GM19193 (cell line): ENCODE measurements around the gene CACNA2D3.

Source experiments
- POLR2A ChIP-seq: IDR thresholded peaks from 4 replicates; pipeline ENCODE4 v1.6.1; 2011; ENCODE audit not compliant: insufficient read depth, insufficient read length; ENCODE audit errors: extremely low read depth

Gene CACNA2D3

GRCh38 chr3:54720604-54721003, 598.3 kb downstream of the CACNA2D3 start:
- no peak for TF ChIP-seq POLR2A

- TF ChIP-seq POLR2A: no peak
Measured at GRCh38 chr3:54731732-54732445, 609.5 kb downstream of the CACNA2D3 start.

- no peak for TF ChIP-seq POLR2A
Measured at GRCh38 chr3:54733106-54734006, 611.0 kb downstream of the CACNA2D3 start.

- no peak for TF ChIP-seq POLR2A
Measured at GRCh38 chr3:54736459-54736858, 614.1 kb downstream of the CACNA2D3 start.

GRCh38 chr3:54743755-54744154, 621.4 kb downstream of the CACNA2D3 start:
- no peak for TF ChIP-seq POLR2A

- no peak for TF ChIP-seq POLR2A
Measured at GRCh38 chr3:54744291-54744690, 621.9 kb downstream of the CACNA2D3 start.

GRCh38 chr3:54745843-54746242, 623.5 kb downstream of the CACNA2D3 start:
- TF ChIP-seq POLR2A: no peak

- TF ChIP-seq POLR2A: no peak
Measured at GRCh38 chr3:54746722-54747121, 624.4 kb downstream of the CACNA2D3 start.

GRCh38 chr3:54755756-54756155, 633.4 kb downstream of the CACNA2D3 start:
- TF ChIP-seq POLR2A: no peak

- no peak for TF ChIP-seq POLR2A
Measured at GRCh38 chr3:54756330-54756731, 634.0 kb downstream of the CACNA2D3 start.

- TF ChIP-seq POLR2A: no peak
Measured at GRCh38 chr3:54758461-54758860, 636.1 kb downstream of the CACNA2D3 start.

GRCh38 chr3:54759166-54759565, 636.8 kb downstream of the CACNA2D3 start:
- no peak for TF ChIP-seq POLR2A

GRCh38 chr3:54760201-54760600, 637.8 kb downstream of the CACNA2D3 start:
- no peak for TF ChIP-seq POLR2A

GRCh38 chr3:54761637-54762036, 639.3 kb downstream of the CACNA2D3 start:
- TF ChIP-seq POLR2A: no peak

GRCh38 chr3:54764911-54765310, 642.6 kb downstream of the CACNA2D3 start:
- TF ChIP-seq POLR2A: no peak

- TF ChIP-seq POLR2A: no peak
Measured at GRCh38 chr3:54771050-54771449, 648.7 kb downstream of the CACNA2D3 start.

GRCh38 chr3:54772051-54772450, 649.7 kb downstream of the CACNA2D3 start:
- TF ChIP-seq POLR2A: no peak

GRCh38 chr3:54772746-54773145, 650.4 kb downstream of the CACNA2D3 start:
- no peak for TF ChIP-seq POLR2A
